CD4-positive, alpha-beta T cell treated with Interleukin-6 at 100 ng/mL for 8 hours (primary cell): ENCODE measurements around the gene IRAK2.
A peak's percentile ranks its signal among the peaks of the same experiment; 100 is the strongest.

Experiments
- DNase-seq: peaks from one replicate; pipeline ENCODE4 v3.0.0-alpha.2; 2020; ENCODE audit warnings: mixed read lengths, low spot score

IRAK2 gene

GRCh38 chr3:10224794-10225665 lies 60.3 kb downstream of the IRAK2 start:
- DNase-seq, result peak; percentile 69

GRCh38 chr3:10226293-10226692 lies 61.6 kb downstream of the IRAK2 start:
- DNase-seq, result no peak

DNA sequence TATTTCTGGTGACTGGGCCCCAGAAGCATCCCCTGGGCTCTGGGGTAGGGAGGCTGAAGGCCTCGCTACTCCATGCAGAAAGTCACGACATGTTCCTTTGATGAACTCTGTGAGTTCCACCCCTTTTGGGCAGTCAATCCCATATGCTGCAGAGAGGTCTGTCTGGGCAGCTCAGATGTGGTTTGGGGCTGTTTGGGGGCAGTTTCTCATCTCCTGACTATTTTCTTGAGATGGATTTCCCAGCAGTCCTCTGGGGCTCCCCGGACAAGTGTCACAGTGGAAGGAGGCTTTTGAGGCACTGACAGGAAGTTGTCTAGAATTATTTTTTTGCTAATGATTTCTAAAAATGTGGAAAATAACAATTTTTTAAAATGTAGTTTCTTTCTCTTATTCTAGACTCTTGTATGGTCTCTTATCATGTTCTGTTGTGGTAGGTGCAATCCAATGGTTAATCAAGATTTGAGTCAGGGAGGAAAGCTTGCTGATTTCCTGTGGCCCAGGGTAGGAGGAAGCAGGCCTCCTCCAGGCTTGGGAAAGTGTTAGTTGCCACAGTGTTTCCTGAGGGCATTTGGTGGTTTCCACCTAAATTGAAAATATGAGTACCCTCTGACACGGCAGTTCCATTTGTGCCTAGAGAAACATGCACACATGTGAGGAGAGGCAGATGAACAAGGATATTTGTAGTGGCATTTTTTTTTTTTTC lies 63.7 kb downstream of the IRAK2 start:
- no peak for DNase-seq

DNA sequence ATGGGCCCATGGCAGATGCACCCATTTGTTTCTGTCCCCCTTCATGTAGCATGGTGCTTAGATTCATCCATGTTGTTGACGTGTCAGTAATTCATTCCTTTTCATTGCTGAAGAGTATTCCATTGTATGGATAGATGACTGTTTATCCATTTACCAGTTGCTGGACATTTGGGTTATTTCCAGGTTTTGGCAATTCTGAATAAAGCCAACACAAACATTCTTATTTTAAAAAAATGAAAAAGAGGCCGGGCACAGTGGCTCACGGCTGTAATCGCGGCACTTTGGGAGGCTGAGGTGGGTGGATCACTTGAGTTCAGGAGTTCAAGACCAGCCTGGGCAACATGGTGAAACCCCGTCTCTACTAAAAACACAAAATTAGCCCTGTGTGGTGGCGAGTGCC lies 64.9 kb downstream of the IRAK2 start:
- DNase-seq, result no peak

DNA sequence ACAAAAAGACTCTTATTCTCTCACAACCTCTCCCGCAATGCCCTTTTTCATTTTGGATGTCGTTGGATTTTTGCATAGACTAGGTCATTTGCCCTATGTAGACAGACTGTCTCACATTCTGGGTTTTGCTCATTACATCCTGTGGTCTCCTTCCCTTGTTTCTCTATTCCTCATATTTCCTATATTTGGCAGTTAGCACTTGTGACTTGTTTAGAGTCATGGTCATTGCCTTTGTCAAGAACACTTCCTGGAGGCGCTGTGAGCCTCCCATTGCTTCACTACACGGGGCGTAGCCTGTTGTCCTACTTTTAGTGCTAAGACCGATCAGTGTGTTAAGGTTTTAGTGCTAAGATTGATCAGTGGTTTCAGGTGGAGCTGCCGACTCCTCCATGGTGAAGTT lies 67.4 kb downstream of the IRAK2 start:
- no peak for DNase-seq

- no peak for DNase-seq
Observed at GRCh38 chr3:10233988-10234387, 69.3 kb downstream of the IRAK2 start.

DNA sequence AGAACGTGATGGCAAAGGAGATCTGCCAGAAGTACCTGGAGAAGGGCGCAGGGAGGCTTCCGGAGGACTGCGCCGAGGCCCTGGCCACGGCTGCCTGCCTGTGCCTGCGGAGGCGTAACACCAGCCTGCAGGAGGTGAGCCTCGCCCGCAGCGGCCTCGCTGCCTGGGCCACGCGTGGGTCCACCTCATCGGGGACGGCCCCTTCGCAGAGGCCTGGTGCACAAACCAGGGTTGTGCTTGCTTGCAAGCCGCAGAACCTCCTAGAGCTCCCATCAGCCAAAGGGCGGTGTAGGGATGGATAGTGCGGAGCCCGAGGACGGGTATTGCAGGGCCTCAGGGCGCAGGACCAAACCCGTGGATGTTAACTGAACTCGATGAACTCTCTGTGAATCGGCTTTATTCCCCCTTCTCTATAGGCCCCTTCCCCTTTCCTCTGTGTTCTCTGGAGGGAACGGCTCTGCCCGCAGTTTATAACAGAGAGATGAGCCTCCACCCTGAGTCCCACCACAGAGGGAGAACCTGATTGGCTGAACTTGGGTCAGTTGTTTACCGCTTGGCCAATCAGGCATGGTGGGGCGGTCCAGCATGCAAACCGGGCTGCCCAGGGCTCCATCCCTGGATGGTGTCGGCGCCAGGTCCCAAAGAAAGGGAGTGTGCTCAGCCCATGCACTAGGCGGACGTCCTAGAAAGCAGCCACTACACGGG lies 70.0 kb downstream of the IRAK2 start:
- DNase-seq, result no peak

GRCh38 chr3:10235551-10235950 lies 70.8 kb downstream of the IRAK2 start:
- no peak for DNase-seq

DNA sequence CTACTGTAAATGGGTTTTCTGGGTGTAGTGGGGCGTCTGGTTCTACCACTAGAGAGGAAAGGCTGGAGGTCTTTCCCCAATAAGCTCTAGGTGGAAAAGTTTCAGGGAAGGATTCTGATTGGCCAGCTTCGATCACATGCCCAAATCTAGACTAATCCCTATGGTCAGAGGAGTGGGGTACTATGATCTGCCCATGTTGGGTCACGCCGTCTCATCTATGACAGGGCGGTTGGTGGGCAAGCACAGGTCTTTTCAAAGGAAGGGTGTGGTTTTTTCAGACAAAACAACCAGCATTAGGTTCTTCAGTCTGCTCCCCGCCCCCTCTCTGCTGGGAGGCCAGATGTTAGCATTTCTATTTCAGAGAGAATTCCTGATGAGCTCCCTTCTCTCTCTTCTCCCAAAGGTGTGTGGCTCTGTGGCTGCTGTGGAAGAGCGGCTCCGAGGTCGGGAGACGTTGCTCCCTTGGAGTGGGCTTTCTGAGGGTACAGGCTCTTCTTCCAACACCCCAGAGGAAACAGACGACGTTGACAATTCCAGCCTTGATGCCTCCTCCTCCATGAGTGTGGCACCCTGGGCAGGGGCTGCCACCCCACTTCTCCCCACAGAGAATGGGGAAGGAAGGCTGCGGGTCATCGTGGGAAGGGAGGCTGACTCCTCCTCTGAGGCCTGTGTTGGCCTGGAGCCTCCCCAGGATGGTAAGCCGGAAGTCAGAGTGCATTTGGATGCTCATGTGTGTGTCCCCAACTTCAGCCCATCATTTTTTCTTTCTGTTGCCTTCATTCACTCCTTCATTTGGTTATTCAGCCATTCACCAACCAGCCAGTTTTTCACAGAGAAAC lies 73.8 kb downstream of the IRAK2 start:
- no peak for DNase-seq

DNA sequence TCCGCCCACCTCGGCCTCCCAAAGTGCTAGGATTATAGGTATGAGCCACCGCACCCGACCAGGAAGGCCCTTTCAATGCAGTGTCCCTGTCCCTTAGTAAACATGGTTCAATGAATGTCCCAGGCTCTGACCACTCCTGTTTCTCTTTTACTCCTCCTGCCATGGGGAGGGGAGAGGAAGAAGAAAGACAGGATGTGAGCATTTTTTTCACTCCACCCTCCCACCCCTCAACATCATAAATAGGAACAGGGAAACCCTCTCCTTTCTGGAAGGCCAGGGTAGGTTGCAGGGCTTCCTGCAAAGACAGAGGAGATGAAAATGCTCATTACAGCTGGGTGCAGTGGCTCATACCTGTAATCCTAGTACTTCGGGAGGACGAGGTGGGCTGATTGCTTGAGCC lies 76.1 kb downstream of the IRAK2 start:
- DNase-seq, result no peak

- DNase-seq, result peak; percentile 82
Observed at GRCh38 chr3:10242182-10243065, 77.7 kb downstream of the IRAK2 start.

DNA sequence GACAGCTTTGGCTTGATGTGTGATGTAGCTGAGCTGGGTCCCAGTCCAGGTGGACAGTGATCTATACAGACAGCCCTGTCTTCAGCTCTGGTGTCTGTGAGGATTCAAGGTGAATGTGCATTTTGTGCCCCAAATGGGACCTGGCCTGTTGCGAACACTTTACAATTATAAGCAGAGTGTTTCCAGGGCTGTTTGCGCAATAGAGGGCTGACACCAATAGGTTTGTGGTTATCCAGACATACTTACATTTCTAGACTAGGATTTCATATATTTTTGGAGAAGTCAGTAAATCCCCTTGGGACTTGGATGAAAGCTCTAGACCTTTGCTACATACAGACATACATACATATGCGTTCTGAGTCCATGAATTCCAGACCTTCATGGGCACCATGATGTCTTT lies 79.3 kb downstream of the IRAK2 start:
- no peak for DNase-seq

GRCh38 chr3:10245081-10245712 lies 80.5 kb downstream of the IRAK2 start:
- no peak for DNase-seq

DNA sequence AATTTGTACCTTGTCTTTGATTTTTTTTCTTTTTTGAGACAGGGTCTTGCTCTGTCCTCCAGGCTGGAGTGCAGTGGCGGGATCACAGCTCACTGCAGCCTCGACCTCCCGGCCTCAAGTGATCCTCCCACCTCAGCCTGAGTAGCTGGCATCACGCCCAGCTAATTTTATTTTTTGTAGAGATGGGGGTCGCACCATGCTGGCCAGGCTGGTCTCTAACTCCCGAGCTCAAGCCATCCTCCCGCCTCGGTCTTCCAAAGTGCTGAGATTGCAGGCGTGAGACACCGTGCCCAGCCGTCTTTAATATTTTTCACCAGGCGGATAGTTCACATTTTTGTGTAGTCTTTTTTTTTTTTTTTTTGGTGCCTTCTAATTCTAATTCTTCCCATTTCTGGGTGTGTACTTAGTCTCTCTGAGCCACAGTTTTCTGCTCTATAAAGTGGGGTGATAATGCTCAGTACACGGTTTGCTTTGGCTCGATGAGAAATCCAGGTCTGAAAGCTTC lies 83.0 kb downstream of the IRAK2 start:
- no peak for DNase-seq

GRCh38 chr3:10248184-10248983 lies 83.7 kb downstream of the IRAK2 start, which contains the start of gene TATDN2:
TATDN2 (plus strand) TSS chr3:10248459; CDS start chr3:10249201, 742 bp downstream.
- DNase-seq, result peak; percentile 97

DNA sequence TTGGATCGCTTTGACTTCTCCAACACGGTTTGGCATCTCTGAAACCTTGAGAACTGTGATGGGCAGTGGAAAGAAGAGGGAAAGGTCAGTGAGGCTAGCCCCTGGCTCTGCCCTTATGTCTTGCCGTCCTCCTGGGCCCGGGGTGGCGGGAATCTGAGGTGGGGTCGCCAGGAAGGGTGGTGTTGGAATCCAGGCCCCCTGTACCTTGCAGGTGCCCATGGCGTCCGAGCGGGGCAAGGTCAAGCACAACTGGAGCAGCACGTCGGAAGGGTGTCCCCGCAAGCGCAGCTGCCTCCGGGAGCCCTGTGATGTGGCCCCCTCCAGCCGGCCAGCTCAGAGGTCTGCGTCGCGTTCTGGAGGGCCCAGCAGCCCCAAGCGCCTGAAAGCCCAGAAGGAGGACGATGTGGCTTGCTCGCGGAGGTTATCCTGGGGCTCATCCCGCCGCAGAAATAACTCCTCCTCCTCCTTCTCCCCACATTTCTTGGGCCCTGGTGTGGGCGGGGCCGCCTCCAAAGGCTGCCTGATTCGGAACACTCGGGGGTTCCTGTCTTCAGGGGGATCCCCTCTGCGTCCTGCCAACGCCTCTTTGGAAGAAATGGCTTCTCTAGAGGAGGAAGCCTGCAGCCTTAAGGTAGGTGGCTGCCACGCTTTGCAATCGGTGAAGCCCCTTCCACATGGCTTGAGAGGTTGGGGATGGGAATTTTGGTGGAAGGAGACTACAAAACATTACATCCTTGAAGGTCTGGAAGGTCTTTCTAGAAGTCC lies 84.4 kb downstream of the IRAK2 start:
- DNase-seq, result peak; percentile 31

- no peak for DNase-seq
Observed at GRCh38 chr3:10249833-10250232, 85.1 kb downstream of the IRAK2 start.

GRCh38 chr3:10251006-10251405 lies 86.3 kb downstream of the IRAK2 start:
- no peak for DNase-seq
